Thoracic aorta (tissue), 2 donors: ENCODE results near the gene CBARP. TPM values are rescaled to one million over a fixed set of nuclear protein-coding genes. Genes with fewer than 3 reads are reported as not detected.

ENCODE experiments used
- ATAC-seq: fragments of 150-250 bp; one replicate; pipeline ENCODE4 v1.8.0; 2017; ENCODE audit warnings: low read depth; ENCODE audit not compliant: insufficient number of reproducible peaks, low FRiP score
- DNase-seq: peaks from one replicate; pipeline ENCODE4 v3.0.0-alpha.2; 2020; ENCODE audit warnings: low spot score
- H3K27ac ChIP-seq, 2 donors: fragments of 200-600 bp; sonication (generic); 1 replicate in 1 of 2; 2 replicates in 1 of 2; pipeline ENCODE4 v1.5.1; 2016; ENCODE audit warnings: mild to moderate bottlenecking in 2 of 2, moderate library complexity in 2 of 2
- H3K27me3 ChIP-seq: fragments of 200-600 bp; sonication (generic); replicated peaks from 2 replicates; pipeline ENCODE4 v1.6.0; 2016; ENCODE audit warnings: mild to moderate bottlenecking; ENCODE audit not compliant: insufficient read depth
- H3K36me3 ChIP-seq: fragments of 200-600 bp; sonication (generic); one replicate; pipeline ENCODE4 v1.5.1; 2016
- H3K4me1 ChIP-seq, 2 donors: fragments of 200-600 bp; sonication (generic); 1 replicate in 1 of 2; 2 replicates in 1 of 2; pipeline versions ENCODE4 v1.5.1 to v1.6.0; 2016; ENCODE audit warnings: low read depth in 2 of 2, mild to moderate bottlenecking in 1 of 2; ENCODE audit not compliant: control insufficient read depth in 1 of 2
- H3K4me3 ChIP-seq: fragments of 200-600 bp; sonication (generic); 2 replicates; pipeline ENCODE4 v1.5.1; 2016; ENCODE audit warnings: mild to moderate bottlenecking
- H3K9me3 ChIP-seq: fragments of 200-600 bp; sonication (generic); 2 replicates; pipeline ENCODE4 v1.5.1; 2016
- total RNA-seq, 2 donors: library from RNA; depleted of rRNA; stranded (reverse); fragments of >200 nt; gene quantifications; one replicate each; pipeline versions ENCODE4 v1.1.0 to v1.2.3, GENCODE V29; 2016
- TF ChIP-seq, protein P1 (sequence below): fragments of 200-600 bp; sonication (generic); IDR thresholded peaks from one replicate; pipeline ENCODE4 v1.5.1; 2019; ENCODE audit warnings: antibody characterized with exemption

The CBARP gene
- total RNA-seq, 2 donors from 2014 or later, result 0.27 to 1.9 TPM

DNA sequence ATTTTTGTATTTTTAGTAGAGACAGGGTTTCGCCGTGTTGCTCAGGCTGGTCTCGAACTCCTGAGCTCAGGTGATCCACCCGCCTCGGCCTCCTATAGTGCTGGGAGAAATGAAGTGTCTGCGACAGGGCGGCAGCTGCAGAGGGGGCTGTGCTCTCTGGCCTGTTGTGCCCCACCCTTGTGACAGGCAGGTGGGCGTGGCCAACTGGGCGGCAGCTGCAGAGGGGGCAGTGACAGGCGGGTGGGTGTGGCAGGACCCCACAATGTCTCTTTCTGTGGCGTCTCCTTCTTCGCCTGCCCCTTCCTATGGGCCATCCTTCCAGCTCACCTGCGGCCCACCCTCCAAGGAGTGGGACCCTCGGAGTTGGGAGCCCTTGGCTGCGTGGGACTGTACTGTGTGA, 20.4 kb downstream of the CBARP start:
- TF ChIP-seq, protein P1, sequence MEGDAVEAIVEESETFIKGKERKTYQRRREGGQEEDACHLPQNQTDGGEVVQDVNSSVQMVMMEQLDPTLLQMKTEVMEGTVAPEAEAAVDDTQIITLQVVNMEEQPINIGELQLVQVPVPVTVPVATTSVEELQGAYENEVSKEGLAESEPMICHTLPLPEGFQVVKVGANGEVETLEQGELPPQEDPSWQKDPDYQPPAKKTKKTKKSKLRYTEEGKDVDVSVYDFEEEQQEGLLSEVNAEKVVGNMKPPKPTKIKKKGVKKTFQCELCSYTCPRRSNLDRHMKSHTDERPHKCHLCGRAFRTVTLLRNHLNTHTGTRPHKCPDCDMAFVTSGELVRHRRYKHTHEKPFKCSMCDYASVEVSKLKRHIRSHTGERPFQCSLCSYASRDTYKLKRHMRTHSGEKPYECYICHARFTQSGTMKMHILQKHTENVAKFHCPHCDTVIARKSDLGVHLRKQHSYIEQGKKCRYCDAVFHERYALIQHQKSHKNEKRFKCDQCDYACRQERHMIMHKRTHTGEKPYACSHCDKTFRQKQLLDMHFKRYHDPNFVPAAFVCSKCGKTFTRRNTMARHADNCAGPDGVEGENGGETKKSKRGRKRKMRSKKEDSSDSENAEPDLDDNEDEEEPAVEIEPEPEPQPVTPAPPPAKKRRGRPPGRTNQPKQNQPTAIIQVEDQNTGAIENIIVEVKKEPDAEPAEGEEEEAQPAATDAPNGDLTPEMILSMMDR, result no peak
- H3K9me3 ChIP-seq, result no peaks in the 10 kb centered on the region
- DNase-seq (no peak), ATAC-seq (no peak)
- no peaks in the 10 kb centered on the region for H3K27me3 ChIP-seq
- H3K36me3 ChIP-seq, result peaks cover 16% of the 10 kb centered on the region
- peak overlapping the region; percentile 96 to 97 for H3K27ac ChIP-seq
- no peak overlapping the region for H3K4me3 ChIP-seq
- H3K4me1 ChIP-seq, result peaks cover 48 to 85% of the 10 kb centered on the region in 2 donors

GRCh38 chr19:1216756-1217155, 21.0 kb downstream of the CBARP start:
- DNase-seq (no peak), ATAC-seq (no peak)
- H3K4me1 ChIP-seq, result peaks cover 47 to 80% of the 10 kb centered on the region in 2 donors
- H3K27me3 ChIP-seq, result no peaks in the 10 kb centered on the region
- TF ChIP-seq, protein P1, result no peak
- no peaks in the 10 kb centered on the region for H3K9me3 ChIP-seq
- H3K36me3 ChIP-seq, result peaks cover 15% of the 10 kb centered on the region
- H3K4me3 ChIP-seq, result no peak overlapping the region
- peak overlapping the region; percentile 96 to 97 for H3K27ac ChIP-seq

DNA sequence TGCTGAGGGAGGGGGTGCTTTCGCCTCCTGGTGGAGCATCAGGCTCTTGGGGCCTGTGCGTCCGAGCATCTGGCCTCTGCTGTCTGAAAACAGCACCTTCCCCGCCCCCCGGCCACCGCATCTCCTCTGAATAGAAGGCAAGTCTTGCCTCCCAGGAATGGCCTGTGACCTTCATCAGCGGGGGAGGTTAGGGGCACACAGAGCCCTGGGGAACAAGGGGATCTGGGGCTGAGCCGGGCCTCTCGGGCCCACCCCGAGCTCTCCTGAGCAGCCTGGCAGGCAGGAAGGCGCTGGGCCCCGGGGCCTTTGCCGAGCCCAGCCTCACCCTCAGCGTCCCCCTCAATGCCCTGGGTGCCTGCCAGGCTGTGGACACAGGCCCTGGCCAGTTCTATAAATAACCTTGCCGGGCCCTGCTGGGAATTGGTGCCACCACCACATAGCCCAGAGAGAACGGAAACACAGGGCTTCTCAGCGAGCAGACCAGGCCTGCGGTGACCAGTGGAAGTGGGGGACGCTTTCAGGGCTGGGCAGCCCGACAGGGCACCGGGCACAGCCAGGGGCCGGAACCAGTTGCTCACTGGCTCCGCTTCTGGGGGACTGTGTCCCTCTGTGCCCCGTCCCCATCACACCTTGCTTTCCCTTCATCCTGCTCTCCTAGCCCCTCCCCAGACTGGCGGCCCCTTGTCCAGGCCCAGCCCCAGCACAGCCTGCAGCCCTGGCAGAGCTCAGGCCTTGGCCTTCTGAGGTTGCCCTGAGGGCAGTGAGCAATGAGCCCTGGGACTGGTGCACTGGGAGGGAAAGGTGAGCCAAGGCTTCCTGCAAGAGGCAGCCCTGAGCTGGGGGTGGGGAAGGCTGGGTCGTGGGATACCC, 22.7 kb downstream of the CBARP start:
- DNase-seq, result no peak

GRCh38 chr19:1214299-1214861, 23.4 kb downstream of the CBARP start:
- Histone ChIP-seq H3K4me3 (peak overlapping the region; percentile 56), H3K9me3 (no peaks in the 10 kb centered on the region), H3K36me3 (no peaks in the 10 kb centered on the region), H3K27ac (peak overlapping the region; percentile 96 to 97), H3K4me1 (peaks cover 52 to 72% of the 10 kb centered on the region in 2 donors), H3K27me3 (no peaks in the 10 kb centered on the region)
- TF ChIP-seq, protein P1, result no peak
- no peak for DNase-seq
- peak; percentile 9 for ATAC-seq

More for the DNA sequence above, 22.7 kb downstream of the CBARP start:
- no peaks in the 10 kb centered on the region for H3K27me3 ChIP-seq
- no peaks in the 10 kb centered on the region for H3K9me3 ChIP-seq
- peak; percentile 55 for ATAC-seq
- H3K4me1 ChIP-seq, result peaks cover 47 to 70% of the 10 kb centered on the region in 2 donors
- TF ChIP-seq, protein P1, result no peak
- H3K36me3 ChIP-seq, result no peaks in the 10 kb centered on the region
- peak overlapping the region; percentile 56 for H3K4me3 ChIP-seq
- peak overlapping the region; percentile 96 to 97 for H3K27ac ChIP-seq
